H9 (cell line): ENCODE results near the gene TGFBR2. TPM values are rescaled to one million over a fixed set of nuclear protein-coding genes. Genes with fewer than 3 reads are reported as not detected.
A peak's percentile ranks its signal among the peaks of the same experiment; 100 is the strongest.

Experiments
- DNase-seq: peaks from one replicate; pipeline ENCODE4 v3.0.0-alpha.2; 2017
- H2AFZ ChIP-seq: one replicate; pipeline ENCODE4 v1.6.1; 2013; ENCODE audit warnings: mild to moderate bottlenecking, low read length, control low read depth, moderate library complexity
- H2AK5ac ChIP-seq: 2 replicates; pipeline ENCODE4 v1.6.1; 2013; ENCODE audit warnings: low read length, control low read depth, mixed read lengths; ENCODE audit not compliant: insufficient read length
- H2BK120ac ChIP-seq: one replicate; pipeline ENCODE4 v1.6.1; 2013; ENCODE audit warnings: low read depth, mild to moderate bottlenecking, low read length, control low read depth, inconsistent platforms; ENCODE audit not compliant: poor library complexity, severe bottlenecking
- H2BK12ac ChIP-seq: 2 replicates; pipeline ENCODE4 v1.6.1; 2013; ENCODE audit warnings: low read length, control low read depth, mixed read lengths, low read depth; ENCODE audit not compliant: insufficient read length
- H2BK15ac ChIP-seq: 2 replicates; pipeline ENCODE4 v1.6.1; 2013; ENCODE audit warnings: low read depth, low read length, control low read depth
- H2BK20ac ChIP-seq: one replicate; pipeline ENCODE4 v1.6.1; 2013; ENCODE audit warnings: low read depth, mild to moderate bottlenecking, low read length, control low read depth, inconsistent platforms; ENCODE audit not compliant: poor library complexity, severe bottlenecking
- H2BK5ac ChIP-seq: 2 replicates; pipeline ENCODE4 v1.6.1; 2013; ENCODE audit warnings: low read length, control low read depth, mixed read lengths; ENCODE audit not compliant: insufficient read length
- H3K14ac ChIP-seq: 2 replicates; pipeline ENCODE4 v1.6.1; 2013; ENCODE audit warnings: low read length, control low read depth; ENCODE audit not compliant: insufficient read depth
- H3K18ac ChIP-seq: 2 replicates; pipeline ENCODE4 v1.6.1; 2013; ENCODE audit warnings: low read depth, mild to moderate bottlenecking, mixed read lengths, low read length, control low read depth; ENCODE audit not compliant: insufficient read length
- H3K23ac ChIP-seq: 2 replicates; pipeline ENCODE4 v1.6.1; 2013; ENCODE audit warnings: low read length, control low read depth, mixed read lengths, low read depth; ENCODE audit not compliant: insufficient read length
- H3K23me2 ChIP-seq: 2 replicates; pipeline ENCODE4 v1.6.1; 2013; ENCODE audit warnings: low read depth, mild to moderate bottlenecking, mixed read lengths, low read length, control low read depth; ENCODE audit not compliant: insufficient read length, poor library complexity, severe bottlenecking
- H3K27ac ChIP-seq: 2 replicates; pipeline ENCODE4 v1.5.1; 2013; ENCODE audit warnings: low read length, control low read depth, mixed read lengths, low read depth; ENCODE audit not compliant: insufficient read length
- H3K27me3 ChIP-seq: 2 replicates; pipeline ENCODE4 v1.6.1; 2013; ENCODE audit warnings: low read length, control low read depth, inconsistent platforms; ENCODE audit not compliant: insufficient read depth
- H3K4ac ChIP-seq: 2 replicates; pipeline ENCODE4 v1.6.1; 2013; ENCODE audit warnings: low read depth, mild to moderate bottlenecking, control low read depth, inconsistent platforms, low read length, moderate library complexity
- H3K4me1 ChIP-seq: 2 replicates; pipeline ENCODE4 v1.6.1; 2013; ENCODE audit warnings: low read length, control low read depth, inconsistent platforms; ENCODE audit not compliant: insufficient read depth
- H3K4me2 ChIP-seq: 2 replicates; pipeline ENCODE4 v1.6.1; 2013; ENCODE audit warnings: low read length, control low read depth, mixed read lengths; ENCODE audit not compliant: insufficient read length, insufficient read depth
- H3K56ac ChIP-seq: 2 replicates; pipeline ENCODE4 v1.6.1; 2013; ENCODE audit warnings: low read depth, mild to moderate bottlenecking, mixed read lengths, low read length, control low read depth; ENCODE audit not compliant: insufficient read length
- H3K79me1 ChIP-seq: 2 replicates; pipeline ENCODE4 v1.6.1; 2013; ENCODE audit warnings: low read depth, mild to moderate bottlenecking, moderate library complexity, low read length, control low read depth, inconsistent platforms; ENCODE audit not compliant: insufficient read depth, poor library complexity, severe bottlenecking
- H3K79me2 ChIP-seq: 2 replicates; pipeline ENCODE4 v1.6.1; 2013; ENCODE audit warnings: low read length, control low read depth, inconsistent platforms; ENCODE audit not compliant: insufficient read depth
- H3K9ac ChIP-seq: 2 replicates; pipeline ENCODE4 v1.6.1; 2013; ENCODE audit warnings: low read length, control low read depth, mixed read lengths; ENCODE audit not compliant: insufficient read length; ENCODE audit errors: extremely low read depth
- H3K9me3 ChIP-seq: one replicate; pipeline ENCODE4 v1.6.1; 2013; ENCODE audit warnings: low read depth, low read length, inconsistent platforms; ENCODE audit not compliant: control insufficient read depth
- H3T11ph ChIP-seq: one replicate; pipeline ENCODE4 v1.6.1; 2013; ENCODE audit warnings: mild to moderate bottlenecking, low read length, control low read depth, inconsistent platforms
- H4K20me1 ChIP-seq: one replicate; pipeline ENCODE4 v1.6.1; 2013; ENCODE audit not compliant: control insufficient read depth, insufficient read length, insufficient read depth
- H4K5ac ChIP-seq: 2 replicates; pipeline ENCODE4 v1.6.1; 2013; ENCODE audit warnings: low read depth, mild to moderate bottlenecking, mixed read lengths, low read length, control low read depth; ENCODE audit not compliant: insufficient read length
- H4K8ac ChIP-seq: replicated peaks from 2 replicates; pipeline ENCODE4 v1.6.1; 2013; ENCODE audit warnings: low read length, control low read depth, mixed read lengths, low read depth; ENCODE audit not compliant: insufficient read length
- H4K91ac ChIP-seq: 2 replicates; pipeline ENCODE4 v1.6.1; 2013; ENCODE audit warnings: low read depth, mild to moderate bottlenecking, moderate library complexity, mixed read lengths, low read length, control low read depth; ENCODE audit not compliant: insufficient read length
- H3K27ac Mint-ChIP-seq, 3 experiments: 2 replicates in 2 of 3; 3 replicates in 1 of 3; pipeline ENCODE4 v1.8.0; 2020 to 2021; ENCODE audit warnings: mixed read lengths in 3 of 3, mild to moderate bottlenecking in 1 of 3, moderate library complexity in 1 of 3
- H3K27me3 Mint-ChIP-seq: 2 replicates; pipeline ENCODE4 v1.8.0; 2021; ENCODE audit warnings: low read depth, mild to moderate bottlenecking, moderate library complexity, mixed read lengths
- H3K36me3 Mint-ChIP-seq, 3 experiments: 2 replicates in 2 of 3; 3 replicates in 1 of 3; pipeline ENCODE4 v1.8.0; 2020 to 2021; ENCODE audit warnings: low read depth in 3 of 3, mixed read lengths in 3 of 3; ENCODE audit not compliant: insufficient read depth in 1 of 3
- H3K4me1 Mint-ChIP-seq, 2 experiments: 2 replicates each; pipeline ENCODE4 v1.8.0; 2020; ENCODE audit warnings: mixed read lengths in 2 of 2
- H3K4me3 Mint-ChIP-seq, 2 experiments: 2 replicates in 1 of 2; 3 replicates in 1 of 2; pipeline ENCODE4 v1.8.0; 2020 to 2021; ENCODE audit warnings: mild to moderate bottlenecking in 2 of 2, mixed read lengths in 2 of 2, moderate library complexity in 1 of 2
- H3K9me3 Mint-ChIP-seq, 2 experiments: 2 replicates in 1 of 2; 3 replicates in 1 of 2; pipeline ENCODE4 v1.8.0; 2020; ENCODE audit warnings: mild to moderate bottlenecking in 2 of 2, mixed read lengths in 2 of 2, moderate library complexity in 1 of 2
- CTCF ChIP-seq: fragments of 200-600 bp; sonication (generic); conservative IDR thresholded peaks from 3 replicates; pipeline ENCODE4 v1.8.0; 2021; ENCODE audit warnings: antibody characterized with exemption, mild to moderate bottlenecking
- WGBS: extraction: QIAGEN DNeasy Blood & Tissue Kit; methylation state at CpG from one replicate; pipeline ENCODE4 v1.1.7; 2013; ENCODE audit warnings: missing lambda C conversion rate, low lambda C conversion rate, mixed read lengths; ENCODE audit not compliant: insufficient read length; ENCODE audit errors: extremely low coverage; 5-methylcytosine and 5-hydroxymethylcytosine counted together
- total RNA-seq: library from RNA; stranded (reverse); gene quantifications from 2 replicates; pipeline ENCODE4 v1.2.1, GENCODE V29; 2021

Gene TGFBR2
- total RNA-seq, 1 experiment from 2014 or later, result 10.6 TPM

- no peak overlapping the region for H4K5ac ChIP-seq
- no peaks in the 10 kb centered on the region for H3K79me2 ChIP-seq
- H4K20me1 ChIP-seq, result no peaks in the 10 kb centered on the region
- no peak overlapping the region for H2BK20ac ChIP-seq
- H3T11ph ChIP-seq, result no peak overlapping the region
- no peak overlapping the region for H2AFZ ChIP-seq
- Mint-ChIP-seq H3K27me3 (no peaks in the 10 kb centered on the region), H3K9me3 (no peaks in the 10 kb centered on the region), H3K4me1 (peaks cover 29 to 35% of the 10 kb centered on the region in 2 experiments), H3K27ac (peak overlapping the region in 1 of 3 experiments; percentile 54; a peak in 2 of 7 replicates), H3K36me3 (peaks cover 35 to 51% (median 40%) of the 10 kb centered on the region in 3 experiments), H3K4me3 (no peak overlapping the region)
- H3K4ac ChIP-seq, result no peak overlapping the region
- H3K56ac ChIP-seq, result no peak overlapping the region
- H2BK5ac ChIP-seq, result no peak overlapping the region
- H3K23me2 ChIP-seq, result no peaks in the 10 kb centered on the region
- no peak overlapping the region for H3K18ac ChIP-seq
- H2BK12ac ChIP-seq, result no peak overlapping the region
- no peak overlapping the region for H3K23ac ChIP-seq
- no peak overlapping the region for H3K9ac ChIP-seq
- no peak overlapping the region for H3K27ac ChIP-seq
- H2BK15ac ChIP-seq, result no peak overlapping the region
- no peak for TF ChIP-seq CTCF
- no peak overlapping the region for H4K8ac ChIP-seq
- no peak overlapping the region; the same call in 1 of the 2 replicates for H3K14ac ChIP-seq
- H2BK120ac ChIP-seq, result no peak overlapping the region
- DNase-seq, result no peak
- H3K4me2 ChIP-seq, result no peak overlapping the region
- H4K91ac ChIP-seq, result no peak overlapping the region
- no peak overlapping the region for H2AK5ac ChIP-seq
- H3K4me1 ChIP-seq, result peaks cover 4% of the 10 kb centered on the region; the same call in 1 of the 2 replicates
- no peaks in the 10 kb centered on the region for H3K9me3 ChIP-seq
- H3K27me3 ChIP-seq, result no peaks in the 10 kb centered on the region
- no peaks in the 10 kb centered on the region for H3K79me1 ChIP-seq
- WGBS, result no CpG with 5 or more reads among the region's 10 CpGs
Measured at GRCh38 chr3:30691249-30691880, 85.0 kb downstream of the TGFBR2 start.
